Kidney (tissue), 14 donors: ENCODE results near the gene FRYL. TPM values are rescaled to one million over a fixed set of nuclear protein-coding genes. Genes with fewer than 3 reads are reported as not detected.

ENCODE experiments used
- DNase-seq, 5 donors: peaks; one replicate each; pipeline ENCODE4 v3.0.0-alpha.2; 2013 to 2020
- FAIRE-seq: peaks from 2 replicates; lab custom pipeline; 2012; peaks lifted over from hg19 to GRCh38; lab: Jason Lieb, UNC
- H3K27ac ChIP-seq, 2 donors: one replicate each; pipeline ENCODE4 v1.7.0; 2013; ENCODE audit warnings: low read depth in 2 of 2, low read length in 2 of 2, inconsistent platforms in 1 of 2
- H3K27me3 ChIP-seq: one replicate; pipeline ENCODE4 v1.7.1; 2013; ENCODE audit warnings: low read length, inconsistent platforms; ENCODE audit not compliant: control insufficient read depth, insufficient read depth
- H3K36me3 ChIP-seq, 3 donors: one replicate each; pipeline versions ENCODE4 v1.7.0 to v1.7.1; 2013; ENCODE audit warnings: low read length in 3 of 3, control low read depth in 1 of 3, inconsistent platforms in 1 of 3; ENCODE audit not compliant: insufficient read depth in 3 of 3, control insufficient read depth in 2 of 3
- H3K4me1 ChIP-seq, 3 donors: one replicate each; pipeline versions ENCODE4 v1.7.0 to v1.7.1; 2013; ENCODE audit warnings: low read length in 3 of 3, inconsistent platforms in 1 of 3, low read depth in 1 of 3; ENCODE audit not compliant: control insufficient read depth in 2 of 3, insufficient read depth in 2 of 3
- H3K4me3 ChIP-seq, 3 donors: one replicate each; pipeline versions ENCODE4 v1.7.0 to v1.8.1; 2013; ENCODE audit warnings: low read length in 3 of 3, control low read depth in 1 of 3, inconsistent platforms in 1 of 3
- H3K9ac ChIP-seq, 3 donors: one replicate each; pipeline versions ENCODE4 v1.7.0 to v1.7.1; 2013; ENCODE audit warnings: low read length in 3 of 3, control low read depth in 1 of 3, inconsistent platforms in 1 of 3
- H3K9me3 ChIP-seq, 3 donors: one replicate each; pipeline versions ENCODE4 v1.7.0 to v1.7.1; 2013; ENCODE audit warnings: low read length in 3 of 3, control low read depth in 1 of 3, inconsistent platforms in 1 of 3; ENCODE audit not compliant: control insufficient read depth in 2 of 3, insufficient read depth in 1 of 3
- intact Hi-C: fragments of 100-400 bp; cut with DNase I; formaldehyde crosslinking; loops from one replicate; pipeline ENCODE4 v1.11.1; 2022
- polyA plus RNA-seq: library from polyadenylated mRNA; stranded (reverse); fragments of 350-450 nt; fragmentation: Illumina TruSeq; extraction: RNeasy Lipid Tissue Mini Kit (QIAGEN cat#74804); gene quantifications from one replicate; pipeline ENCODE4 v1.2.3, GENCODE V29; 2014; ENCODE audit warnings: low read depth, low replicate concordance; ENCODE audit not compliant: insufficient read depth
- total RNA-seq: library from RNA; stranded (reverse); fragmentation: NEBNext Ultra II Directional; extraction: Animal tissue kit (Norgen Biotek cat#: 25700); gene quantifications from one replicate; pipeline ENCODE4 v1.2.1, GENCODE V29; 2021
- TF ChIP-seq, protein P1 (sequence below): IDR thresholded peaks from 3 replicates; pipeline ENCODE4 v1.5.1; 2012; ENCODE audit warnings: mild to moderate bottlenecking, moderate library complexity, borderline replicate concordance; ENCODE audit not compliant: insufficient read depth; ENCODE audit errors: extremely low read depth
- donor health status: control.
- donor health status: control.
- donor health status: control.
- donor health status: control.
- donor health status: control.
- donor health status: DM: yes; HTN: yes; CAD: no.
- donor health status: Normal renal cell carcinoma (clear cell type).

Gene FRYL
- total and polyA plus RNA-seq, 2 donors from 2014 or later = 11.6 to 78.9 TPM

DNA sequence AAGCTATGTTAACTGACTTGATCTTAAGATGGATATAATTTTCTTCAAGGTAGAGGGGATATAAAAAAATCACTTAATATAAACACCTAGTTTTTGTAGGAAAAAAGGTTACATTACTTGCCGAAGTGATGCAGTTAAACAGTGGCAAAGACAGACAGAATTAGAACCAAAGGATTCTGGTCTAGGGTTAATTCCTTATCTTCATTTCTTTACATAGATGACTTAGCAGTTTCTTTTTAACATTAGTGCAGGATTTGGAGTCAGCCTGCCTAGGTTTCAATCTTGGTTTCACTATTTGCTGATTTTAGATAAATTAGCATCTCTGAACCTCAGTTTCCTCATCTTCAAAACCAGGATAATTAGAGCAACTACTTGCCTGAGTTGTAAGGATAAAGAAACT is 275.7 kb downstream of the FRYL start:
- TF ChIP-seq, protein P1, sequence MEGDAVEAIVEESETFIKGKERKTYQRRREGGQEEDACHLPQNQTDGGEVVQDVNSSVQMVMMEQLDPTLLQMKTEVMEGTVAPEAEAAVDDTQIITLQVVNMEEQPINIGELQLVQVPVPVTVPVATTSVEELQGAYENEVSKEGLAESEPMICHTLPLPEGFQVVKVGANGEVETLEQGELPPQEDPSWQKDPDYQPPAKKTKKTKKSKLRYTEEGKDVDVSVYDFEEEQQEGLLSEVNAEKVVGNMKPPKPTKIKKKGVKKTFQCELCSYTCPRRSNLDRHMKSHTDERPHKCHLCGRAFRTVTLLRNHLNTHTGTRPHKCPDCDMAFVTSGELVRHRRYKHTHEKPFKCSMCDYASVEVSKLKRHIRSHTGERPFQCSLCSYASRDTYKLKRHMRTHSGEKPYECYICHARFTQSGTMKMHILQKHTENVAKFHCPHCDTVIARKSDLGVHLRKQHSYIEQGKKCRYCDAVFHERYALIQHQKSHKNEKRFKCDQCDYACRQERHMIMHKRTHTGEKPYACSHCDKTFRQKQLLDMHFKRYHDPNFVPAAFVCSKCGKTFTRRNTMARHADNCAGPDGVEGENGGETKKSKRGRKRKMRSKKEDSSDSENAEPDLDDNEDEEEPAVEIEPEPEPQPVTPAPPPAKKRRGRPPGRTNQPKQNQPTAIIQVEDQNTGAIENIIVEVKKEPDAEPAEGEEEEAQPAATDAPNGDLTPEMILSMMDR = no peak
- no peaks in the 10 kb centered on the region for H3K27me3 ChIP-seq
- intact Hi-C loops = no loop called here
- no peaks in the 10 kb centered on the region for H3K9me3 ChIP-seq
- no peak overlapping the region for H3K4me3 ChIP-seq
- H3K36me3 ChIP-seq = peaks cover 0 to 24% (median 2%) of the 10 kb centered on the region in 3 donors
- H3K27ac ChIP-seq = no peak overlapping the region
- DNase-seq (no peak), FAIRE-seq (no peak)
- H3K9ac ChIP-seq = no peak overlapping the region
- H3K4me1 ChIP-seq = no peaks in the 10 kb centered on the region

- TF ChIP-seq, protein P1 = no peak
- no peak overlapping the region for H3K27ac ChIP-seq
- no peak overlapping the region for H3K9ac ChIP-seq
- intact Hi-C loops = no loop called here
- H3K36me3 ChIP-seq = peaks cover 0 to 22% (median 2%) of the 10 kb centered on the region in 3 donors
- H3K4me3 ChIP-seq = no peak overlapping the region
- H3K27me3 ChIP-seq = no peaks in the 10 kb centered on the region
- H3K4me1 ChIP-seq = no peaks in the 10 kb centered on the region
- H3K9me3 ChIP-seq = no peaks in the 10 kb centered on the region
- DNase-seq (no peak), FAIRE-seq (no peak)
These were observed 276.1 kb downstream of the FRYL start for GRCh38 chr4:48504026-48504330.

- no peak for DNase-seq
- Histone ChIP-seq H3K4me3 (no peak overlapping the region), H3K9me3 (no peaks in the 10 kb centered on the region), H3K27ac (no peak overlapping the region), H3K9ac (no peak overlapping the region), H3K36me3 (peaks cover 0 to 18% (median 2%) of the 10 kb centered on the region in 3 donors), H3K27me3 (no peaks in the 10 kb centered on the region), H3K4me1 (no peaks in the 10 kb centered on the region)
- intact Hi-C loops = no loop called here
- TF ChIP-seq, protein P1 = no peak
- FAIRE-seq = no peak
These were observed 276.6 kb downstream of the FRYL start for GRCh38 chr4:48503233-48504025.
